ENCODE measurements around the gene AFG1L.

- TF ChIP-seq CTCF (conservative IDR thresholded peaks at IDR 0.05 in 1 of 2, IDR thresholded peaks at IDR 0.05 in 1 of 2; ENCODE audit: low read depth in 1 of 2, low read length in 2 of 2), result no peak
- no peak for TF ChIP-seq EZH2 (IDR thresholded peaks at IDR 0.05; ENCODE audit: low read length, missing control alignments)
These were observed 181.5 kb downstream of the AFG1L start for GRCh38 chr6:108476376-108476775.
